ENCODE results near the gene CACNA1C. TPM values are rescaled to one million over a fixed set of nuclear protein-coding genes. Genes with fewer than 3 reads are reported as not detected.

The CACNA1C gene
- total RNA-seq, 1 experiment from 2014 or later = not detected

DNA sequence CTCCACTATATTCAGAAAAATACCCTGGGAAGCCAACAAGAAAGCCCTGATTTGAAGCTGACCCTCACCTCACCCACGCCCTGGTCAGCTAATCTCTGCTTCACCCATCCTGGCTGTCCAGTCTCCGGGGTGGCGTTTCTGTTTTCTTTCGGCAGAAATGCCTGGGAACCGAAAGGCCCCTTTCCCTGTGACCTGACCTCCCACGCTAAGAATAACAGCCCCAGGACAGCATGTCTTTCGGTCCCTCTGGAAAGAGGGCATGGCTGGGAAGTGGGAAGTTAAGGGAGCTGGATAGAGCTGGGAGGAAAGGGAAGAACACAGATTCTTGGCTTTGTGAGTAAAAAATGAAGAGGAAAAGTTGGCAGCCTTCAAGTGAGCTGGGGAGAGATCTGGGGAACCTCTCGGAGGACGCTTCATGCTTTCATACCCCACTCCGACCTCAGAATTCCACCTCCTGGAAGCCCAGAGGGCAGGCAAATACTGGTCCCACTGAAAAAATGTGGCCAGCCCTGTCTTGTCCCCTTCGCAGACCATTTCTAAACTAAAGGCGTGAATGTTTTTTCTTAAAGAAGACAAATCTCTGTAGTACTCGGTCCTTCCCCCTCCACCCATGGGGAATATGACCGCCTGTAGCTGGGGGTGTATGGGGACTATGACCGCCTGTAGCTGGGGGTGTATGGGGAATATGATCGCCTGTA is 579.0 kb downstream of the CACNA1C start:
- no peaks in the 10 kb centered on the region for H3K4me1 ChIP-seq (replicated peaks; ENCODE audit: insufficient read depth)
- H3K9me2 ChIP-seq (ENCODE audit: insufficient read depth) = no peaks in the 10 kb centered on the region
- TF ChIP-seq, protein P1, sequence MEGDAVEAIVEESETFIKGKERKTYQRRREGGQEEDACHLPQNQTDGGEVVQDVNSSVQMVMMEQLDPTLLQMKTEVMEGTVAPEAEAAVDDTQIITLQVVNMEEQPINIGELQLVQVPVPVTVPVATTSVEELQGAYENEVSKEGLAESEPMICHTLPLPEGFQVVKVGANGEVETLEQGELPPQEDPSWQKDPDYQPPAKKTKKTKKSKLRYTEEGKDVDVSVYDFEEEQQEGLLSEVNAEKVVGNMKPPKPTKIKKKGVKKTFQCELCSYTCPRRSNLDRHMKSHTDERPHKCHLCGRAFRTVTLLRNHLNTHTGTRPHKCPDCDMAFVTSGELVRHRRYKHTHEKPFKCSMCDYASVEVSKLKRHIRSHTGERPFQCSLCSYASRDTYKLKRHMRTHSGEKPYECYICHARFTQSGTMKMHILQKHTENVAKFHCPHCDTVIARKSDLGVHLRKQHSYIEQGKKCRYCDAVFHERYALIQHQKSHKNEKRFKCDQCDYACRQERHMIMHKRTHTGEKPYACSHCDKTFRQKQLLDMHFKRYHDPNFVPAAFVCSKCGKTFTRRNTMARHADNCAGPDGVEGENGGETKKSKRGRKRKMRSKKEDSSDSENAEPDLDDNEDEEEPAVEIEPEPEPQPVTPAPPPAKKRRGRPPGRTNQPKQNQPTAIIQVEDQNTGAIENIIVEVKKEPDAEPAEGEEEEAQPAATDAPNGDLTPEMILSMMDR (conservative IDR thresholded peaks at IDR 0.05) = no peak
- TF ChIP-seq EZH2 (IDR thresholded peaks at IDR 0.05; ENCODE audit: low read depth) = no peak
- intact Hi-C loops (cut with micrococcal nuclease; ENCODE audit: unreplicated experiment) = no loop called here
- CTCF ChIA-PET = no interaction called here
- no peaks in the 10 kb centered on the region for H3K9me3 ChIP-seq (ENCODE audit: insufficient read depth, low read depth)
- H2AFZ ChIP-seq = no peak overlapping the region
- peaks cover 100% of the 10 kb centered on the region for H3K27me3 ChIP-seq (ENCODE audit: insufficient read depth, low read depth)
- no peaks in the 10 kb centered on the region for H4K20me1 ChIP-seq (ENCODE audit: insufficient read depth)
- H3K4me3 ChIP-seq = no peak overlapping the region
- no TSS peak for BruUV-seq (replicated peaks)
- no peaks in the 10 kb centered on the region for H3K36me3 ChIP-seq (ENCODE audit: low read depth)
- no peak overlapping the region for H3K27ac ChIP-seq
- H3K4me2 ChIP-seq = no peak overlapping the region
- no peaks in the 10 kb centered on the region for H3K79me2 ChIP-seq (ENCODE audit: low read depth)
- no peak for DNase-seq
- POLR2A ChIA-PET (ENCODE audit: unreplicated experiment) = interaction anchor here (0.5 kb wide), 1 partner anchor 309 kb away, joined by 4 read pairs; no protein-coding TSS in a partner anchor
- H3F3A ChIP-seq (ENCODE audit: insufficient read depth, low read depth) = no peaks in the 10 kb centered on the region

DNA sequence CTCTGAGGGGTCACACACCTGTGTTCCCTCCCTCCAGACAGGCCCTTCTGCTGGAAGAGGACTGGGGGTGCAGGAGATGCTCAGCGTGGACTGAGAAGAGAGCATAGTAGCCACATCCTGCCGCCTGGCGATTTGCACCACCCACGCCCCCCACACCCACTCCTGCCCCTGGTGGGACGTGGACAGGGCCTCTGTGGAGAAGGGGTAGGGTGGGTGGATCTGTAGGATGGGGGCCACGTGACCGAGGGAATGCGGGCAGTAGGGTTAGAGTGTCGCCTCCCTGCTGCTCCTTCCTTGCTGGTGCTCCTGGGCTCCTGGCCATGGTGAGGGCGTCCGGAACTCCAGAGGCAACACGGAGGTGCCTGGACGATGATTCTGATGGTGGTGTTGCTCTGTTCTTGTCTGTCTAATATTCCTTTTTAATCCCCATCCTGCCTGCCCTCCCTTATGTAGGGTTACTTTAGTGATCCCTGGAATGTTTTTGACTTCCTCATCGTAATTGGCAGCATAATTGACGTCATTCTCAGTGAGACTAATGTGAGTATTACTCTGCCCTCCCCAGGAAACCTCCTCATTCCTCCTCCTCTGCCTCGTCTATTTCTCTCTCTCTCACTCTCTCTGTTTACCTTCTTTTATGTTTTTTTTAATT is 580.5 kb downstream of the CACNA1C start:
- no peak overlapping the region for H2AFZ ChIP-seq
- H3K36me3 ChIP-seq (ENCODE audit: low read depth) = no peaks in the 10 kb centered on the region
- POLR2A ChIA-PET (ENCODE audit: unreplicated experiment) = no interaction called here
- H3K79me2 ChIP-seq (ENCODE audit: low read depth) = no peaks in the 10 kb centered on the region
- no peak for TF ChIP-seq EZH2 (IDR thresholded peaks at IDR 0.05; ENCODE audit: low read depth)
- TF ChIP-seq, protein P1 (conservative IDR thresholded peaks at IDR 0.05) = no peak
- H3K9me3 ChIP-seq (ENCODE audit: insufficient read depth, low read depth) = no peaks in the 10 kb centered on the region
- no peak overlapping the region for H3K4me2 ChIP-seq
- H3K9me2 ChIP-seq (ENCODE audit: insufficient read depth) = no peaks in the 10 kb centered on the region
- H3K4me3 ChIP-seq = no peak overlapping the region
- DNase-seq = no peak
- no peaks in the 10 kb centered on the region for H3K4me1 ChIP-seq (replicated peaks; ENCODE audit: insufficient read depth)
- H3K27me3 ChIP-seq (ENCODE audit: insufficient read depth, low read depth) = peaks cover 100% of the 10 kb centered on the region
- CTCF ChIA-PET = no interaction called here
- H4K20me1 ChIP-seq (ENCODE audit: insufficient read depth) = 0 out of 2 replicates have a peak, but pooled peaks cover 5% of the 10 kb centered on the region
- no peak overlapping the region for H3K27ac ChIP-seq
- BruUV-seq (replicated peaks) = no TSS peak
- no peaks in the 10 kb centered on the region for H3F3A ChIP-seq (ENCODE audit: insufficient read depth, low read depth)
- intact Hi-C loops (cut with micrococcal nuclease; ENCODE audit: unreplicated experiment) = no loop called here

DNA sequence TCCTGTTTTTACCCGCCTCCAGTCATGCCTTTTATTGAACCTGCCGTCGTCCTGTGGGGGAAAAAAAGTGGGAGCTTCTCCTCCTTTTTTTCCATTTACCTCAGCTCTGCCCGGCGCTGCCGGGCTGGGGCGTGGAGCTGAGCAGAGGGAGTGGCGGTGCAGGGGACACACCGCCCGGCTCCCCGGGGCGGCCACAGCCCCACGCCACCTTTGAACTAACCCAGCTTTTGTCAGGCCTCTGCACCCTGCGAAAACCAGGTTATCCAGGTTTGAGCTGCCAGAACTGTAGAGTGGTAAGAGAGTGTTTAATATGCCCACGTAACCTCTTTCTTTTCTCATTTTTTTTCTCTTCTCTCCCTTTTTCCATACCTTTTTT is 581.0 kb downstream of the CACNA1C start:
- Histone ChIP-seq H3K4me1 (replicated peaks; ENCODE audit: insufficient read depth) (no peaks in the 10 kb centered on the region), H3K9me3 (ENCODE audit: insufficient read depth, low read depth) (no peaks in the 10 kb centered on the region), H3K4me2 (no peak overlapping the region), H3K9me2 (ENCODE audit: insufficient read depth) (no peaks in the 10 kb centered on the region), H3K36me3 (ENCODE audit: low read depth) (no peaks in the 10 kb centered on the region), H3F3A (ENCODE audit: insufficient read depth, low read depth) (no peaks in the 10 kb centered on the region), H3K79me2 (ENCODE audit: low read depth) (no peaks in the 10 kb centered on the region), H3K27me3 (ENCODE audit: insufficient read depth, low read depth) (peaks cover 100% of the 10 kb centered on the region), H3K27ac (no peak overlapping the region), H2AFZ (no peak overlapping the region), H3K4me3 (no peak overlapping the region), H4K20me1 (ENCODE audit: insufficient read depth) (0 out of 2 replicates have a peak, but pooled peaks cover 5% of the 10 kb centered on the region)
- intact Hi-C loops (cut with micrococcal nuclease; ENCODE audit: unreplicated experiment) = no loop called here
- TF ChIP-seq, protein P1 (conservative IDR thresholded peaks at IDR 0.05) = no peak
- no peak for TF ChIP-seq EZH2 (IDR thresholded peaks at IDR 0.05; ENCODE audit: low read depth)
- ChIA-PET CTCF (no interaction called here), POLR2A (ENCODE audit: unreplicated experiment) (no interaction called here)
- no peak for DNase-seq
- no TSS peak for BruUV-seq (replicated peaks)

Measured in PC-9 (cell line).